GM15510 (cell line): ENCODE data around the gene DNAJC9.

ENCODE experiments used
- POLR2A ChIP-seq: IDR thresholded peaks from 3 replicates; pipeline ENCODE4 v1.6.1; 2011; ENCODE audit warnings: borderline replicate concordance; ENCODE audit not compliant: insufficient read length; ENCODE audit errors: extremely low read depth

Gene DNAJC9

DNA sequence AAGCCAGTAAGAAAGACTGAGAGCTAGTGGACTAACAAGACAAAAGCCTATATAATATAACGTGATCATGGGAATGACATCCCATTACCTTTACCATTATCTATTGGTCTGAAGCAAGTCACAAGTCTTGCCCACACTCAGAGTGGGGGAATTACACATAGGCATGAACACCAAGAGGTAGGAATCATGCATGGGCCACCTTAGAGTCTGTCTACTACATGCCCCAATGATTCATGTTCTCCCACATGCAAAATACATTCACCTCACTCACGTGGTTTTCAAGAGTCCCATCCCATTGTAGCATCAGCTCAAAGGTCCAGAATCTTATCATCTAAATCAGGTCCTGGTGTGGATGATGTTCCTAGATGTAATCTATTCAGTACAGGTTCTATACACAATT, 29.4 kb downstream of the DNAJC9 start:
- no peak for TF ChIP-seq POLR2A

GRCh38 chr10:73215749-73216148, 31.3 kb downstream of the DNAJC9 start:
- no peak for TF ChIP-seq POLR2A

GRCh38 chr10:73211106-73211811, 35.8 kb downstream of the DNAJC9 start:
- TF ChIP-seq POLR2A = no peak

- TF ChIP-seq POLR2A = no peak
Observed at GRCh38 chr10:73210395-73211105, 36.5 kb downstream of the DNAJC9 start.

GRCh38 chr10:73209705-73210104, 37.4 kb downstream of the DNAJC9 start:
- TF ChIP-seq POLR2A = no peak

GRCh38 chr10:73207883-73208282, 39.2 kb downstream of the DNAJC9 start:
- TF ChIP-seq POLR2A = no peak

DNA sequence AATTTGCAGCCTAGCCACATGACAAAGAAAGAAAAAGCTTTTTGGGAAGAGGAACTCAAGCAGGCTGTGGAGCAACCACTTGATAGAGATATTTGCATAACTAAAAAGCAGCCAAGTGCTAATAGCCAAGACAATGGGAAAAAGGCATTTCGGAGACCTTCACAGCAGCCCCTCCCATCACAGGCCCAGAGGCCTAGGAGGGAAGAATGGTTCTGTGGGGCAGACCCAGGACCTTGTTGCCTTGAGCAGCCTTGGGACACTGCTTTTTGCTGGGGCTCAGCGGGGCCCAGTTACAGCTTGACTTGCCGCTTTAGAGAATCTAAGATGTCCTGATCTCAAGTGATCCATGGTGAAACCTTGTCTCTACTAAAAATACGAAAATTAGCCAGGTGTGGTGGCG, 40.7 kb downstream of the DNAJC9 start:
- TF ChIP-seq POLR2A = no peak

DNA sequence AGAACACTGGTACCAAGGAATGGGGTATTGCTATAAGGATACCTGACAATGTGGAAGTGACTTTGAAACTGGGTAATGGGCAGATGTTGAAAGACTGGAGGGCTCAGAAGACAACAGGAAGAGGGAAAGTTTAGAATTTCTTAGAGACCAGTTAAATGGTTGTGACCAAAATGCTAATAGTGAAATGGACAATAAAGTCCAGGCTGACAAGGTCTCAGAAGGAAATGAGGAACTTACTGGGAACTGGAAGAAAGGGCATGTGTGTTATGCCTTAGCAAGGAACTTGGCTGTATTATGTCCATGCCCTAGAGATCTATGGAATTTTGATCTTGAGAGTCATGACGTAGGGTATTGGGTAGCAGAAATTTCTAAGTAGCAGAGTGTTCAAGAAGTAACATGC, 41.2 kb downstream of the DNAJC9 start:
- no peak for TF ChIP-seq POLR2A

GRCh38 chr10:73205081-73205480, 42.0 kb downstream of the DNAJC9 start:
- no peak for TF ChIP-seq POLR2A
